ENCODE data around the gene FLOT2. TPM values are rescaled to one million over a fixed set of nuclear protein-coding genes. Genes with fewer than 3 reads are reported as not detected.

Gene FLOT2
- total RNA-seq, 1 donor from 2014 or later: 84.0 TPM

DNA sequence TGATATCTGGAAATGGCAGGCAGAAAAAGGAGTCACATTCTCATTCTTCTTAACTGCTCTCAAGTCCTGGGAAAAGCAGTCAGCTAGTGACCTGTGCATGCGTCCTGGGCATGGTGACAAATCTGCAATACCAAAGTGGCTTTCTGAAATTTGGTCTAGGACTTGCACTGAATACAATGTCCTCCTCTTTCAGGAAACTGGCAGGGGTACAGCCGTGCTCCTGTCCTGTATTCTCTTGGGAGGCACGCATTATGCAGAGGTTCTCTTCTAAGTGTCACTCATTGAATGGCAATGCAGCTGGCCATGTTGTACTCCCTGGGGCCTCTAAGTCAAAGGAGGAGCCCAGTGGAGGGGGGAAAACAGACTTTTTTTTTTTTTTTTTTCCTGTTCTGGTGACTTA, 43.1 kb upstream of the FLOT2 start:
- Histone ChIP-seq H3K27ac (peak overlapping the region; percentile 80), H3K36me3 (no peaks in the 10 kb centered on the region), H3K79me2 (ENCODE audit: low read depth) (peaks cover 100% of the 10 kb centered on the region), H3K4me2 (peak overlapping the region; percentile 56), H3K9ac (no peak overlapping the region), H3K4me1 (peaks cover 62% of the 10 kb centered on the region), H3K27me3 (no peaks in the 10 kb centered on the region), H3K9me3 (ENCODE audit: low read depth) (no peaks in the 10 kb centered on the region), H3F3A (ENCODE audit: low read depth) (peaks cover 76% of the 10 kb centered on the region), H3K4me3 (peak overlapping the region; percentile 11), H4K20me1 (ENCODE audit: low read depth) (peaks cover 99% of the 10 kb centered on the region), H2AFZ (replicated peaks) (no peak overlapping the region)
- peaks cover 13% of the 10 kb centered on the region for H3K36me3 Mint-ChIP-seq
- H3K9me3 Mint-ChIP-seq: no peaks in the 10 kb centered on the region
- H3K27me3 Mint-ChIP-seq (ENCODE audit: insufficient read depth, low read depth): no peaks in the 10 kb centered on the region
- peak overlapping the region; percentile 53 for H3K4me3 Mint-ChIP-seq
- peak; percentile 58 for DNase-seq (ENCODE audit: low spot score)
- no peak for TF ChIP-seq CTCF (IDR thresholded peaks at IDR 0.05)
- no peak overlapping the region for H3K27ac Mint-ChIP-seq
- H3K4me1 Mint-ChIP-seq: peaks cover 60% of the 10 kb centered on the region

DNA sequence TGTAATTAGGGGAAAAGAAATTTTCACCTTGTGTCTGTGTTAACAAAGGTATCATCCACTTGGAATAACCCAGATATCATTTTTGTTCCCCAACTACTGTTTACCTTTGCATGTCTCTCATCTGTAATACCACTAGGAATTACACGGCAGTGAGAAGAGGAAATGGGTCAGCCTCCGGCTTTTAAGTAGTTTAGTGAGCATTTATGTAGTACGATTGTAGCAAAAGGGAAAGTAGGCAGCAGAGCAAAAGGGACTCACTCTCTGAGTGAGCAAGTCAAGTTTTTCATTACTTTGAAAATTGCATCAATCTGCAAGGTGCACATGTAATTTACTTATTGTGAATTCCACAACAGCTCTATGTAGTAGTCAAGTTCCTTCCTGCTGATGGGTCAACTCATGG, 42.6 kb upstream of the FLOT2 start:
- no peaks in the 10 kb centered on the region for H3K27me3 ChIP-seq
- peaks cover 57% of the 10 kb centered on the region for H3K4me1 Mint-ChIP-seq
- DNase-seq (ENCODE audit: low spot score): no peak
- peak overlapping the region; percentile 56 for H3K4me2 ChIP-seq
- no peaks in the 10 kb centered on the region for H3K36me3 ChIP-seq
- H3K79me2 ChIP-seq (ENCODE audit: low read depth): peaks cover 100% of the 10 kb centered on the region
- H3K4me1 ChIP-seq: peaks cover 62% of the 10 kb centered on the region
- no peaks in the 10 kb centered on the region for H3K9me3 ChIP-seq (ENCODE audit: low read depth)
- TF ChIP-seq CTCF (IDR thresholded peaks at IDR 0.05): no peak
- no peak for TF ChIP-seq EZH2 (IDR thresholded peaks at IDR 0.05)
- no peak for TF ChIP-seq EZH2phosphoT487 (IDR thresholded peaks at IDR 0.05)
- peaks cover 98% of the 10 kb centered on the region for H4K20me1 ChIP-seq (ENCODE audit: low read depth)
- H3K27ac ChIP-seq: peak overlapping the region; percentile 80
- no peak overlapping the region for H3K9ac ChIP-seq
- H3F3A ChIP-seq (ENCODE audit: low read depth): peaks cover 71% of the 10 kb centered on the region
- no peak overlapping the region for H2AFZ ChIP-seq (replicated peaks)
- H3K27me3 Mint-ChIP-seq (ENCODE audit: insufficient read depth, low read depth): no peaks in the 10 kb centered on the region
- no peak overlapping the region for H3K4me3 Mint-ChIP-seq
- H3K36me3 Mint-ChIP-seq: peaks cover 13% of the 10 kb centered on the region
- H3K9me3 Mint-ChIP-seq: no peaks in the 10 kb centered on the region
- peak overlapping the region; percentile 11 for H3K4me3 ChIP-seq
- peak overlapping the region; percentile 4 for H3K27ac Mint-ChIP-seq

GRCh38 chr17:28938552-28938951, 41.0 kb upstream of the FLOT2 start:
- Histone ChIP-seq H3K36me3 (no peaks in the 10 kb centered on the region), H2AFZ (replicated peaks) (no peak overlapping the region), H3K4me1 (peaks cover 62% of the 10 kb centered on the region), H3F3A (ENCODE audit: low read depth) (peaks cover 63% of the 10 kb centered on the region), H3K4me2 (peak overlapping the region; percentile 56), H3K9ac (no peak overlapping the region), H3K27ac (no peak overlapping the region), H3K27me3 (no peaks in the 10 kb centered on the region), H4K20me1 (ENCODE audit: low read depth) (peaks cover 99% of the 10 kb centered on the region), H3K9me3 (ENCODE audit: low read depth) (no peaks in the 10 kb centered on the region), H3K4me3 (no peak overlapping the region), H3K79me2 (ENCODE audit: low read depth) (peaks cover 100% of the 10 kb centered on the region)
- Mint-ChIP-seq H3K27me3 (ENCODE audit: insufficient read depth, low read depth) (no peaks in the 10 kb centered on the region), H3K36me3 (peaks cover 19% of the 10 kb centered on the region), H3K27ac (peak overlapping the region; percentile 59), H3K4me3 (no peak overlapping the region), H3K9me3 (no peaks in the 10 kb centered on the region), H3K4me1 (peaks cover 55% of the 10 kb centered on the region)
- TF ChIP-seq EZH2 (IDR thresholded peaks at IDR 0.05) (no peak), EZH2phosphoT487 (IDR thresholded peaks at IDR 0.05) (no peak), CTCF (IDR thresholded peaks at IDR 0.05) (no peak)
- DNase-seq (ENCODE audit: low spot score): no peak

Data from neural progenitor cell (in vitro differentiated cells).